Suprapubic skin (tissue), 4 donors: ENCODE results near the gene FDX1.

Experiments
- EP300 ChIP-seq: sonication (generic); formaldehyde crosslinking; IDR thresholded peaks from one replicate; pipeline ENCODE4 v1.6.1; 2017; ENCODE audit warnings: antibody characterized with exemption
- POLR2A ChIP-seq, 2 donors: fragments of 450-650 bp; IDR thresholded peaks; one replicate each; pipeline ENCODE4 v1.6.1; 2017; ENCODE audit warnings: antibody characterized with exemption in 2 of 2, mild to moderate bottlenecking in 2 of 2, moderate library complexity in 2 of 2
- POLR2AphosphoS5 ChIP-seq, 3 donors: sonication (generic); formaldehyde crosslinking; IDR thresholded peaks; one replicate each; pipeline ENCODE4 v1.6.1; 2017; ENCODE audit warnings: antibody characterized with exemption in 3 of 3
- TF ChIP-seq, protein P1 (sequence below), 2 donors: fragments of 200-600 bp in 1 of 2; fragments of 450-650 bp in 1 of 2; sonication (generic) in 1 of 2; IDR thresholded peaks; one replicate each; pipeline ENCODE4 v1.5.1; 2016 to 2019; ENCODE audit warnings: antibody characterized with exemption in 2 of 2, mild to moderate bottlenecking in 1 of 2, moderate library complexity in 1 of 2

DNA sequence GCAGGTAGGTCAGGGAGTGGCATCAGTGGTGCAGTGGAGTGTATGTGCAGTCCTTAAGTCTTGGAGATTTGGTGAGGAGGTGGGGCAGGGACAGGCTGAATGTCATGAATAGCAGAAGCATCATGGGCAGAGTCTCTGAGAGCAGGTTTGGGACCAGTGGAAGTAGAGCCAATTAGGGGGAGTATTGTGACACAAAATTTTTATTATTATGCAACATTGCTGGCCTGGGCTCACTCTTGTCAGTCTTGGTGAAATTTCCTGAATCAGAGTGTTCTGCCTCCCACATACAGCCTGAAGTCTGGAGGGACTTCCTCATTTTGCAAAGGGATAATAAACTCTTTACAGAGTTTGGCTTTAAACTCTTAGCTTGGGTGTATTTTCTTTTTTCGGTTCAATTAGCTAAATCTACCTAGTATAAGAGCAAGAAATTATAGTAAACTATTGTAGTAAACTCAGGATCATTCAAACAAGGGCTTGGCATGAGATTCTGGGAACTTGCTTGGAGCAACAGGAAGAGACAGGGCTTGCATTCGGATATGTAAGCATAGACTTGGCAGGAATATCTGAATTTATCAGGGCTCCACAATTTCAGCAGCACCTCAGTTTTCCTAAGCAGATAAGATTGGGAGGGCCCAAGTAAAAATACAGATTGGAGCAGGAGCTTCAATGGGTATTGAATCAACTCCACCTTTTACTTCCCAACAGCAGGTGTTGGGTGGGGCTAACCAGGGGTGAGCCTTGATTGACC lies 67.7 kb downstream of the FDX1 start:
- TF ChIP-seq, protein P1, sequence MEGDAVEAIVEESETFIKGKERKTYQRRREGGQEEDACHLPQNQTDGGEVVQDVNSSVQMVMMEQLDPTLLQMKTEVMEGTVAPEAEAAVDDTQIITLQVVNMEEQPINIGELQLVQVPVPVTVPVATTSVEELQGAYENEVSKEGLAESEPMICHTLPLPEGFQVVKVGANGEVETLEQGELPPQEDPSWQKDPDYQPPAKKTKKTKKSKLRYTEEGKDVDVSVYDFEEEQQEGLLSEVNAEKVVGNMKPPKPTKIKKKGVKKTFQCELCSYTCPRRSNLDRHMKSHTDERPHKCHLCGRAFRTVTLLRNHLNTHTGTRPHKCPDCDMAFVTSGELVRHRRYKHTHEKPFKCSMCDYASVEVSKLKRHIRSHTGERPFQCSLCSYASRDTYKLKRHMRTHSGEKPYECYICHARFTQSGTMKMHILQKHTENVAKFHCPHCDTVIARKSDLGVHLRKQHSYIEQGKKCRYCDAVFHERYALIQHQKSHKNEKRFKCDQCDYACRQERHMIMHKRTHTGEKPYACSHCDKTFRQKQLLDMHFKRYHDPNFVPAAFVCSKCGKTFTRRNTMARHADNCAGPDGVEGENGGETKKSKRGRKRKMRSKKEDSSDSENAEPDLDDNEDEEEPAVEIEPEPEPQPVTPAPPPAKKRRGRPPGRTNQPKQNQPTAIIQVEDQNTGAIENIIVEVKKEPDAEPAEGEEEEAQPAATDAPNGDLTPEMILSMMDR (IDR thresholded peaks at IDR 0.05) = no peak
- TF ChIP-seq POLR2AphosphoS5 (IDR thresholded peaks at IDR 0.05) (no peak), EP300 (no peak), POLR2A (IDR thresholded peaks at IDR 0.05) (no peak)
